Vagina (tissue), 2 donors: ENCODE measurements around the gene LCORL. TPM values are rescaled to one million over a fixed set of nuclear protein-coding genes. Genes with fewer than 3 reads are reported as not detected.

Experiments
- DNase-seq, 2 donors: peaks; one replicate each; pipeline ENCODE4 v3.0.0-alpha.2; 2017; ENCODE audit errors: extremely low spot score in 2 of 2
- H3K27ac ChIP-seq: fragments of 200-600 bp; sonication (generic); one replicate; pipeline ENCODE4 v1.5.1; 2019
- H3K27me3 ChIP-seq: fragments of 200-600 bp; sonication (generic); one replicate; pipeline ENCODE4 v1.5.1; 2019
- H3K36me3 ChIP-seq, 2 donors: fragments of 200-600 bp; sonication (generic); one replicate each; pipeline ENCODE4 v1.5.1; 2017 to 2019
- H3K4me1 ChIP-seq: fragments of 200-600 bp; sonication (generic); one replicate; pipeline ENCODE4 v1.5.1; 2019
- H3K4me3 ChIP-seq, 2 donors: fragments of 200-600 bp; sonication (generic); 1 replicate in 1 of 2; 2 replicates in 1 of 2; pipeline ENCODE4 v1.5.1; 2016 to 2019
- H3K9me3 ChIP-seq: fragments of 200-600 bp; sonication (generic); one replicate; pipeline ENCODE4 v1.5.1; 2019
- CTCF ChIP-seq, 3 experiments: fragments of 450-650 bp in 2 of 3; fragments of 200-600 bp in 1 of 3; sonication (generic) in 1 of 3; IDR thresholded peaks; one replicate each; pipeline ENCODE4 v1.5.1; 2017 to 2019; ENCODE audit warnings: antibody characterized with exemption in 3 of 3, mild to moderate bottlenecking in 2 of 3, moderate library complexity in 2 of 3
- POLR2A ChIP-seq, 2 donors: fragments of 450-650 bp; IDR thresholded peaks; one replicate each; pipeline ENCODE4 v1.6.1; 2017; ENCODE audit warnings: antibody characterized with exemption in 2 of 2, mild to moderate bottlenecking in 2 of 2, moderate library complexity in 2 of 2
- POLR2AphosphoS5 ChIP-seq, 2 donors: sonication (generic); formaldehyde crosslinking; IDR thresholded peaks; one replicate each; pipeline ENCODE4 v1.9.0; 2017; ENCODE audit warnings: antibody characterized with exemption in 2 of 2, mild to moderate bottlenecking in 2 of 2, low read depth in 1 of 2; ENCODE audit not compliant: insufficient read depth in 1 of 2
- intact Hi-C: fragments of 100-400 bp; cut with DNase I; formaldehyde crosslinking; loops from one replicate; pipeline ENCODE4 v1.15.1; 2023
- total RNA-seq: library from RNA; depleted of rRNA; stranded (reverse); fragments of >200 nt; gene quantifications from one replicate; pipeline ENCODE4 v1.2.3, GENCODE V29; 2016

Gene LCORL
- total RNA-seq, 1 donor from 2014 or later: 6.9 TPM

GRCh38 chr4:18020671-18021469 lies 685 bp downstream of the LCORL start:
- Histone ChIP-seq H3K27ac (peak overlapping the region; percentile 92), H3K4me3 (peak overlapping the region; percentile 85 to 97), H3K9me3 (no peaks in the 10 kb centered on the region), H3K4me1 (peaks cover 10% of the 10 kb centered on the region), H3K36me3 (no peaks in the 10 kb centered on the region), H3K27me3 (no peaks in the 10 kb centered on the region)
- intact Hi-C loops: loop anchor here (5.0 kb wide), 1 partner anchor 209 kb away; the partner anchor contains the start of genes DCAF16 and NCAPG
- no peak for DNase-seq
- TF ChIP-seq POLR2A (IDR thresholded peaks at IDR 0.05): no peak
- TF ChIP-seq CTCF (IDR thresholded peaks at IDR 0.05): no peak
- TF ChIP-seq POLR2AphosphoS5 (IDR thresholded peaks at IDR 0.05; ENCODE audit: insufficient read depth in 1 of 2, low read depth in 1 of 2): no peak

GRCh38 chr4:18020145-18020670 lies 1.3 kb downstream of the LCORL start:
- no peaks in the 10 kb centered on the region for H3K27me3 ChIP-seq
- no peak for DNase-seq
- H3K9me3 ChIP-seq: no peaks in the 10 kb centered on the region
- H3K4me1 ChIP-seq: peaks cover 10% of the 10 kb centered on the region
- H3K36me3 ChIP-seq: no peaks in the 10 kb centered on the region
- TF ChIP-seq CTCF (IDR thresholded peaks at IDR 0.05): no peak
- no peak for TF ChIP-seq POLR2AphosphoS5 (IDR thresholded peaks at IDR 0.05; ENCODE audit: insufficient read depth in 1 of 2, low read depth in 1 of 2)
- no peak for TF ChIP-seq POLR2A (IDR thresholded peaks at IDR 0.05)
- peak overlapping the region; percentile 85 to 97 for H3K4me3 ChIP-seq
- intact Hi-C loops: loop anchor here (5.0 kb wide), 1 partner anchor 208 kb away; the partner anchor contains the start of genes DCAF16 and NCAPG
- H3K27ac ChIP-seq: peak overlapping the region; percentile 92

- intact Hi-C loops: no loop called here
- Histone ChIP-seq H3K36me3 (no peaks in the 10 kb centered on the region), H3K27me3 (no peaks in the 10 kb centered on the region), H3K9me3 (no peaks in the 10 kb centered on the region), H3K4me1 (peaks cover 18% of the 10 kb centered on the region), H3K27ac (no peak overlapping the region), H3K4me3 (no peak overlapping the region)
- no peak for DNase-seq
- no peak for TF ChIP-seq POLR2AphosphoS5 (IDR thresholded peaks at IDR 0.05; ENCODE audit: insufficient read depth in 1 of 2, low read depth in 1 of 2)
These were observed 7.3 kb downstream of the LCORL start for GRCh38 chr4:18014269-18014668.

GRCh38 chr4:18012807-18013462 lies 8.6 kb downstream of the LCORL start:
- TF ChIP-seq POLR2A (IDR thresholded peaks at IDR 0.05) (no peak), POLR2AphosphoS5 (IDR thresholded peaks at IDR 0.05; ENCODE audit: insufficient read depth in 1 of 2, low read depth in 1 of 2) (no peak), CTCF (IDR thresholded peaks at IDR 0.05) (no peak)
- Histone ChIP-seq H3K4me1 (peaks cover 18% of the 10 kb centered on the region), H3K27me3 (no peaks in the 10 kb centered on the region), H3K27ac (no peak overlapping the region), H3K36me3 (no peaks in the 10 kb centered on the region), H3K4me3 (no peak overlapping the region), H3K9me3 (no peaks in the 10 kb centered on the region)
- intact Hi-C loops: no loop called here
- DNase-seq: no peak

GRCh38 chr4:18012134-18012806 lies 9.3 kb downstream of the LCORL start:
- H3K27ac ChIP-seq: no peak overlapping the region
- H3K9me3 ChIP-seq: no peaks in the 10 kb centered on the region
- intact Hi-C loops: no loop called here
- H3K4me3 ChIP-seq: no peak overlapping the region
- no peak for DNase-seq
- no peak for TF ChIP-seq CTCF (IDR thresholded peaks at IDR 0.05)
- TF ChIP-seq POLR2AphosphoS5 (IDR thresholded peaks at IDR 0.05; ENCODE audit: insufficient read depth in 1 of 2, low read depth in 1 of 2): no peak
- TF ChIP-seq POLR2A (IDR thresholded peaks at IDR 0.05): no peak
- H3K27me3 ChIP-seq: no peaks in the 10 kb centered on the region
- H3K36me3 ChIP-seq: no peaks in the 10 kb centered on the region
- peaks cover 18% of the 10 kb centered on the region for H3K4me1 ChIP-seq
